GM21360 (cell line): ENCODE data around the gene PRKAG1.
A peak's percentile ranks its signal among the peaks of the same experiment; 100 is the strongest.

ENCODE experiments used
- ATAC-seq: cut with Tn5 transposase; IDR thresholded peaks from one replicate; pipeline ENCODE4 v1.9.1; 2021; ENCODE audit warnings: mild to moderate bottlenecking, moderate library complexity; ENCODE audit not compliant: unreplicated experiment

PRKAG1 gene

GRCh38 chr12:49032679-49033447 is 14.3 kb upstream of the PRKAG1 start:
- ATAC-seq = no peak

- no peak for ATAC-seq
Observed at GRCh38 chr12:49032276-49032675, 13.7 kb upstream of the PRKAG1 start.

DNA sequence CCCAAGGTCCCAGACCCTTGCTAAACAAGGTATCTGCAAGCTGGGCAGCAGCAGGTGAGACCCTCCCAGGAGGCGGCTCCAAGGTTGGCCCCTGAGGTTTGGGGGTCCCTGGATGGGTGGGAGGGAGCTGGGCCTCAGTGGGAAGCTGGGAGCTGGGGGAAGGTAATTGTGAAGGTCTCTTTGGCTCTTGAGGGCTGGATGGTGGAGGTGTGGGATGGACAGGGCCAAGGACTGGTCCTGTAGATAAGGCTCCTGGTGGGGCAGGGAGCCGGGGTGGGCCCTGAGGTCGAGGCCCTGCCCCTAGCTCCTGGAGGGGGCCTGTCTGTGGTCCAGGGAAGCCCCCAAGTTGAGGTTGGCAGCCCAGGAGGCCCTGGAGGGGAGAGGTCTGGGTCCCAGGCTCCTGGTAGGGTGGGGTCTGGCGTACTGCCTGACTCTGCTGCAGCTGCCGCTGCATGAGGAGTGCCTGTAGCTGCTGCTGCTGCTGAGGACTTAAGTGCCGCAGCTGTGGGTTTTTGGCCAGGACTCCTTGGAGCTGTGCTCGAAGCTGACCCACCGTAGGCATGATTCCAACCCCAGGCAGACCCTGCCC is 13.1 kb upstream of the PRKAG1 start:
- no peak for ATAC-seq

DNA sequence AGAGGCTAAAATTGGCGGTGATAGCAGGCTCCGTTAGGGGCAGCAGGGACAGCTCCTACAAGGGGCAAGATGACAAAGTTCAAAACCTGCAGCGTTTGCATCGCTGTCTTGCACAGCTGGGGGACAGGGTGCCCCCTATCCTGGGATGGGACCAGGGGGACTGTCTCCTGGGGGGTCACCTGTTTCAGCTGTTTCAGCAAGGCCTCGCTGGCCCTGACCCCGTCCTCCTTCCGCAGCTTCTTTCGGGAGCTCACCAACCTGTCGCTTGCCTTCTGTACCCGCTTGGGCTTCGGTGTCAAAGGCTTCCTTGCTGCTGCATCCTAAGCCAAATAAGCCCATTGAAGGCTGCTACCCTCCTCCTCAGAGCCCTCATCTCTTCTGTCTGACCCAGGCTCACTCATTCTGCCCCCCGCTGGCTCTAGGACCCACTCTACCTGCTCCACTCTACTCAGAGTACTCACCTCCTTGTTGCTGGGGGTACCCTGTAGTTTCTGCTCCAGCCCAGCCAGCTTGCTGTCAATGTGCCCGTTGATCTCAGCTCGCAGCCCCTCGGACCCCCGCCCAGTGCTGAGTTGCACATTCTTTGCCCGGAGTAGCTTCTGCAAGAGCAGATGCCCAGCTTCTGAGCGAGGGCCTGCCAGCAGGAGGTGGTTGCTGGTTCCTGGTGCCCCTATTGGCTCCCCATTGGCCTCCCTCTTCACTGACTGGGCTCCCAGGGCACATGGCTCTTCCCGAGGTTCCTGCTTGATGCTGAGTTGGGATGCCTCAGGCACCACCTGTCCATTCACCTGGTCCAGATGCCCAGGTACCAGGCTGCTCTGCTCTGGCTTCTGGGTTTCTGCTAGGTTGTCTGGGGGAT is 12.4 kb upstream of the PRKAG1 start:
- ATAC-seq = no peak

- ATAC-seq = no peak
Observed at GRCh38 chr12:49030119-49030518, 11.5 kb upstream of the PRKAG1 start.

DNA sequence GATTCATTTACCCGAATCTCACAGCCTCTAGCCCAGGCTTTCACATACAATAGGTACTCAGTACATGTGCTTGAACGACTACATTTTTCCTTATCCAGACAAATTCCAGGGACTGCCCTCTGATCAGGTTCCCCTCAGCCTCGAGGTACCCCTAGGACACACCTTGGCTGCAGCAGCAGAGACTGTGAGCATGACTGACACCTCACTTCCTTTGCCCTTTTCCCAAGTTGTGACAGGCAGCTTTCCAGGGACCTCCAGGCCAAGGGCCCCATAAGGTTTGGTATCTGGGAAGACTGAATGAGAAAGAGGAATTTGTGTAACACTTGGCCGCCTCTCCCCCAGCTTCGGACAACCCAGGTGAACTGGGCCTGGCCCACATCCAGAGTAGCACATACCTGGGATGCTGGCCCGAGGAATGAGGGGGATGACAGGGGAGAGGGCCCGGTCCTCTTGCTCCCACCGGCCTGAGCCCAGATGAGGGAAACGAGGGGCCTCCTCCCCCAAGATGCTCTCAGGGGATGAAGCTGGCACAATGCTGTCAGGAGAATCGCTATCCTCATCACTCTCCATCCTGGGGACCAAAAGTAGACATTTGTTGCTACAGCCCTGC is 10.2 kb upstream of the PRKAG1 start:
- no peak for ATAC-seq

GRCh38 chr12:49027846-49028555 is 9.4 kb upstream of the PRKAG1 start:
- no peak for ATAC-seq

GRCh38 chr12:49026678-49027480 is 8.3 kb upstream of the PRKAG1 start:
- no peak for ATAC-seq

GRCh38 chr12:49026101-49026500 is 7.5 kb upstream of the PRKAG1 start:
- ATAC-seq = no peak

- no peak for ATAC-seq
Observed at GRCh38 chr12:49025463-49025862, 6.9 kb upstream of the PRKAG1 start.

DNA sequence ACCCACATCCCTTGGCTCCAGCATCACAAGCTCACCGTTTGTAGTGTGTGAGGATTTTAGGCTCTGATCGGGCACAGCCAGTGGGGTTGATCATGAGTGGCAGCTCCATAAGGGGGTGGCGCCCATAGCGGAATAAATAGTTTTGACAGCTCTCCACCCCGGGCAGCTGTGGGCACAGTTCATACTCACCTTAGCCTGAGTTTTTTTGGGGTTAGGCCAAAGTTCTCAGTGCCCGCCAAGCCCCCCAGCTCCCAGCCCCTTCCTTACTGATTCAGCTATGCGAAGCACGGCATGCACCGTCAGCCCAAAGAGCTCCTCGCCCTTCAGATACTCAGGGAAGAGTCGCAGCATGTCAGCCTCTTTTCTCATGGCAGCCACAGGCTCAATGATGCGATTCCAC is 6.0 kb upstream of the PRKAG1 start:
- ATAC-seq = no peak

GRCh38 chr12:49023812-49024211 is 5.2 kb upstream of the PRKAG1 start:
- no peak for ATAC-seq

GRCh38 chr12:49022558-49023178 is 4.1 kb upstream of the PRKAG1 start:
- ATAC-seq = no peak

GRCh38 chr12:49021292-49021915 is 2.8 kb upstream of the PRKAG1 start:
- no peak for ATAC-seq

DNA sequence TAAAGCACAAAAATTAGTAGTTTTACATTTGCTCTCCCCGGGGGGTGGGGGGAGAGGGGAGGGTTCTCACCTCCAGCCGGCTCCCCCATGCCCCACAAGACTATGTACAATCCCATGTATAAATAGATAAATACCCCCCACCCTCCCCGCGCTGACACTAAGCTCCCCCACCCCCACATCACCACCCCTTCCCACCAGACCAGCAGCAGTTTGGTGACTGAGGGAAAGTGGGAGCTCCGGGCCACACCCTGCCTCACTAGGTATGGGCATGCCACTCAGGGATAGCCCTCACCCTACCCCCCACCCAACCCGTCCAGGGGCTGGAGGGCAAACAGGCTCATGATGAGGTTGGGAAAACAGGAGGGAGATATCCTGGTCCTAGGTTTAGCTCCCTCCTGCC is 1.9 kb upstream of the PRKAG1 start:
- ATAC-seq = no peak

DNA sequence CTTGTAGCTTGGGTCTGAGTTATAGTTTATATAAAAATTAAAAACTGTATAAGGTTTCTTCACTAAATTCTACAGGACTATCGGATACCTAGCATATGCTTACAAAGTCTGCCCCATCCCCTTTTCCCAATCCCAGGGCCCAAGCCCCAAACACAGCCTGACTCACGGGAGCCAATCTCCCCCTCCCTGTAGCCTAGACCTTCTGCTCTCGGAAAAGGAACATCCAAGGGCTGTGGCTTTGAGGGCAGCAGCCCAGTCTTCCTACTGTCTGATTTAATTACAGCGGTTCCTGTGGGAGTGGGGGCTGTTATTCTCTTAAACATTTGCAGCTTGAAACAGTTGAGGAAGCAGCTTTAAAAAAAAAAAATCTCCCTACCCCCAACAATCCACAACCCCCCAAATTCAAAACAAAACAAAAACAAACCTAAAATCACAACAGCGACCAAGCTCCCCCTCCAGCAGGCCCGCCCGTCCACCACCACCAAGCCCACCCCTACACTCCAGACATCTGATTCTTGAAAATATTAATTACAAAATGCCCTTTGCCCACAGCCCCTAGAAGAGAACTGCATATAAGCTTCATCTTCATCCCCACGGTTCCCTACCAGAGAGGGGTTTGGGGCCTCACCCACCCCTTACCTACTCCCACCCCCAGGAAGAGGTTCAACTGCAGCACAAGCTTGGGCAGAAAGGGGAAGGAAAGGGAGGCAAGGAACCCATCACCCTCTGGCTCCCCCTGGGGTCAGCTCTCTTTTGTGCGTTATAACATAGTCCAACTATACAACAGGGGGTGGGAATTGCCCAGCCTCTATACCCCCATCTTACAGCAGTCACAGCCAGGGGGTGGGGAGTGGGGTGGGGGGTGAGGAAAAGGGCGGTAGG is 1.1 kb upstream of the PRKAG1 start:
- no peak for ATAC-seq

DNA sequence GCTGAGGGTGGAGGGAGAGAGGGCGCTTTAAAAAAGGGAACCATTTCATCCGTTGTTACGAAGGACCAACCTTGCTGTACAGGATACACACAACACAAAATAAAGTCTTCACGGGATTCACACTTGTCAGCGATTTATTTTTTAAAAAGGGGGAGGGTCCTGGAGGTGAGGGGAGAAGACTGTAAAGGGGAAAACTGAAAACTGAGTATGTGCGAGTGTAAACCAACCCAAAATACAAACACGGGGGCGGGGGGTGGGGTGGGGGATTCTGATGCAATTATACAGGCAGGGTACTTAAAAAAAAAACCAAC is 499 bp upstream of the PRKAG1 start:
- ATAC-seq = peak; percentile 4

GRCh38 chr12:49017891-49018260 is 700 bp downstream of the PRKAG1 start:
- ATAC-seq = peak; percentile 12
